Heart right ventricle (tissue), 16 donors: ENCODE results near the gene IQCK. TPM values are rescaled to one million over a fixed set of nuclear protein-coding genes. Genes with fewer than 3 reads are reported as not detected.

ENCODE experiments used
- ATAC-seq, 8 donors: fragments of 200-7000 bp; cut with Tn5 transposase; one replicate each; pipeline ENCODE4 v1.9.1; 2020; ENCODE audit warnings: mild to moderate bottlenecking in 8 of 8, moderate library complexity in 8 of 8, moderate number of reproducible peaks in 1 of 8
- DNase-seq, 2 donors: peaks; one replicate each; pipeline ENCODE4 v3.0.0-alpha.2; 2020
- H3K27ac ChIP-seq, 10 donors: fragments of 200-600 bp; sonication (generic) in 2 of 10; one replicate each; pipeline versions ENCODE4 v1.5.0 to v1.8.0; 2020 to 2022; ENCODE audit warnings: mild to moderate bottlenecking in 3 of 10
- H3K27me3 ChIP-seq, 7 donors: fragments of 200-600 bp; one replicate each; pipeline ENCODE4 v1.8.0; 2021 to 2022; ENCODE audit warnings: mild to moderate bottlenecking in 2 of 7
- H3K36me3 ChIP-seq, 9 donors: fragments of 200-600 bp; sonication (generic) in 1 of 9; one replicate each; pipeline versions ENCODE4 v1.5.0 to v1.8.0; 2020 to 2022; ENCODE audit warnings: mild to moderate bottlenecking in 2 of 9
- H3K4me1 ChIP-seq, 9 donors: fragments of 200-600 bp; sonication (generic) in 1 of 9; one replicate each; pipeline versions ENCODE4 v1.5.0 to v1.8.0; 2020 to 2022; ENCODE audit warnings: mild to moderate bottlenecking in 4 of 9
- H3K4me3 ChIP-seq, 10 donors: fragments of 200-600 bp; sonication (generic) in 2 of 10; one replicate each; pipeline versions ENCODE4 v1.5.0 to v1.8.0; 2020 to 2022; ENCODE audit warnings: mild to moderate bottlenecking in 7 of 10, moderate library complexity in 2 of 10
- H3K9me3 ChIP-seq, 11 donors: fragments of 200-600 bp in 10 of 11; sonication (generic) in 2 of 11; one replicate each; pipeline versions ENCODE4 v1.5.0 to v1.8.0; 2013 to 2022; ENCODE audit warnings: mild to moderate bottlenecking in 2 of 11, control low read depth in 1 of 11, moderate library complexity in 1 of 11
- WGBS, 2 donors: extraction: QIAGEN DNeasy Blood & Tissue Kit; methylation state at CpG; one replicate each; pipeline ENCODE4 v1.1.7; 2013; ENCODE audit warnings: inconsistent platforms in 1 of 2; 5-methylcytosine and 5-hydroxymethylcytosine counted together
- intact Hi-C, 10 donors: fragments of 100-400 bp; cut with DNase I; formaldehyde crosslinking; loops; one replicate each; pipeline versions ENCODE4 v1.11.1 to v1.14.2; 2022
- polyA plus RNA-seq, 2 donors: library from polyadenylated mRNA; stranded (reverse); fragments of 200-250 nt; gene quantifications; one replicate each; pipeline ENCODE4 v1.2.3, GENCODE V29; 2013
- total RNA-seq, 10 donors: library from RNA; stranded (reverse); fragmentation: NEBNext Ultra II Directional in 3 of 10; extraction: Animal tissue kit (Norgen Biotek cat#: 25700) in 3 of 10; gene quantifications; one replicate each; pipeline versions ENCODE4 v1.2.1 to v1.2.4, GENCODE V29; 2021 to 2023
- TF ChIP-seq, protein P1 (sequence below), 9 donors: fragments of 200-600 bp; sonication (generic) in 2 of 9; IDR thresholded peaks; one replicate each; pipeline versions ENCODE4 v1.5.0 to v1.8.0; 2021 to 2022; ENCODE audit warnings: antibody characterized with exemption in 9 of 9, mild to moderate bottlenecking in 5 of 9, moderate library complexity in 1 of 9
- donor health status: Arrhythmogenic right ventricular cardiomyopathy.
- donor health status: ischemic (EF 13 %, LVEDD 7.1; RV severe dilation, severe dysfunction).
- donor health status: healthy with polysubstance abuse.
- donor health status: DM: no; HTN: yes; CAD: no.
- donor health status: DM: no; HTN: no; CAD: no.
- donor health status: ischemic (EF 25% LVEDD 6.9; RV normal size, moderate dysfunction).
- donor health status: ischemic (EF 25% LVEDD 5.7; RV mildly dilated, moderate dysfunction).
- donor health status: healthy.
- donor health status: DM: yes; HTN: yes; CAD: no.
- donor health status: Ischemic cardiomyopathy.
- donor health status: ischemic (EF 35%, LVEDD 5.7; RV mildly dilated, moderate dysfunction).
- donor health status: nonischemic (EF 11% LVEDD 7.7; RV severe dilation, severe dysfunction).
- donor health status: DM: yes; HTN: yes; CAD: no.
- donor health status: PGD.
- donor health status: ischemic (EF 29% LVEDD 5.4; RV normal size, mild dysfunction).
- donor health status: nonischemic (EF 23%, LVEDD 6.1; RV moderate dilation, normal function).

Gene IQCK
- total and polyA plus RNA-seq, 12 donors = 5.5 to 11.7 (median 7.4) TPM

DNA sequence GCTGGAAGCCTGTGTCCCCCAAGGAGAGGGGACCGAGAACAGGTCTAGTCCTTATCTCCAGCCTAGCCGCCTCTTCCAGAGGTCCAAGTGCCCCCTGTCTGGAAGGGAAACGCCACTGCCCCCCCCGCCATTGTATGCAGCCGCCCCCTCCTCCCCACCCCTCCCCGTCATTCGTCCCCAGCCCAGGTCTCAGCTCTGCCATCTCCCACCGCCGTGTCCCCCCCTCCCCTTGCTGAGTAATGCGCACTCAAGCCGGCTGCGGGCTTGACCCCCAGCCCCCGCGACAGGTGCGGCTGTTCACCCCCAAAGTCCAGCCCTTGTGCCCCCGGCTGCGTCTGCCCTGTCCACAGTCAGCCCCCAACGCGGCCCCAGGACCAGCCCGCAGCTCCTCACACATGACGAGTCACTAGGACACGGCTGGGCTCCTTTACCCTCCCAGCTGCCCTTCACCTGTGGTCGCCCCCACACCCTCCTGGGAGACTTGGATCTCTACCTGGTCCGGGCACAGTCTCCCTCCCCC lies 166.0 kb downstream of the IQCK start:
- H3K27me3 ChIP-seq = peaks cover 0 to 39% (median 0%) of the 10 kb centered on the region in 7 donors
- peak overlapping the region; percentile 82 to 97 (median 90) for H3K27ac ChIP-seq
- peak; percentile 10 to 38 (median 27) for ATAC-seq
- intact Hi-C loops = loop anchor here in 8 of 10 donors (2.0 to 10.0 kb wide), 10 partner anchors 37 to 325 kb away; partner anchors contain the start of genes IQCK (in 7 of the 8) and KNOP1 (in 7 of the 8)
- peaks cover 0 to 29% (median 0%) of the 10 kb centered on the region in 9 donors for H3K36me3 ChIP-seq
- DNase-seq = peak; percentile 34 to 40
- no peaks in the 10 kb centered on the region for H3K9me3 ChIP-seq
- H3K4me3 ChIP-seq = peak overlapping the region; percentile 74 to 97 (median 88)
- TF ChIP-seq, protein P1, sequence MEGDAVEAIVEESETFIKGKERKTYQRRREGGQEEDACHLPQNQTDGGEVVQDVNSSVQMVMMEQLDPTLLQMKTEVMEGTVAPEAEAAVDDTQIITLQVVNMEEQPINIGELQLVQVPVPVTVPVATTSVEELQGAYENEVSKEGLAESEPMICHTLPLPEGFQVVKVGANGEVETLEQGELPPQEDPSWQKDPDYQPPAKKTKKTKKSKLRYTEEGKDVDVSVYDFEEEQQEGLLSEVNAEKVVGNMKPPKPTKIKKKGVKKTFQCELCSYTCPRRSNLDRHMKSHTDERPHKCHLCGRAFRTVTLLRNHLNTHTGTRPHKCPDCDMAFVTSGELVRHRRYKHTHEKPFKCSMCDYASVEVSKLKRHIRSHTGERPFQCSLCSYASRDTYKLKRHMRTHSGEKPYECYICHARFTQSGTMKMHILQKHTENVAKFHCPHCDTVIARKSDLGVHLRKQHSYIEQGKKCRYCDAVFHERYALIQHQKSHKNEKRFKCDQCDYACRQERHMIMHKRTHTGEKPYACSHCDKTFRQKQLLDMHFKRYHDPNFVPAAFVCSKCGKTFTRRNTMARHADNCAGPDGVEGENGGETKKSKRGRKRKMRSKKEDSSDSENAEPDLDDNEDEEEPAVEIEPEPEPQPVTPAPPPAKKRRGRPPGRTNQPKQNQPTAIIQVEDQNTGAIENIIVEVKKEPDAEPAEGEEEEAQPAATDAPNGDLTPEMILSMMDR (IDR thresholded peaks at IDR 0.05) = no peak
- peaks cover 2 to 57% (median 45%) of the 10 kb centered on the region in 9 donors for H3K4me1 ChIP-seq
- 2% methylated on average over 23 to 24 of the region's 24 CpGs for WGBS, 2 donors

DNA sequence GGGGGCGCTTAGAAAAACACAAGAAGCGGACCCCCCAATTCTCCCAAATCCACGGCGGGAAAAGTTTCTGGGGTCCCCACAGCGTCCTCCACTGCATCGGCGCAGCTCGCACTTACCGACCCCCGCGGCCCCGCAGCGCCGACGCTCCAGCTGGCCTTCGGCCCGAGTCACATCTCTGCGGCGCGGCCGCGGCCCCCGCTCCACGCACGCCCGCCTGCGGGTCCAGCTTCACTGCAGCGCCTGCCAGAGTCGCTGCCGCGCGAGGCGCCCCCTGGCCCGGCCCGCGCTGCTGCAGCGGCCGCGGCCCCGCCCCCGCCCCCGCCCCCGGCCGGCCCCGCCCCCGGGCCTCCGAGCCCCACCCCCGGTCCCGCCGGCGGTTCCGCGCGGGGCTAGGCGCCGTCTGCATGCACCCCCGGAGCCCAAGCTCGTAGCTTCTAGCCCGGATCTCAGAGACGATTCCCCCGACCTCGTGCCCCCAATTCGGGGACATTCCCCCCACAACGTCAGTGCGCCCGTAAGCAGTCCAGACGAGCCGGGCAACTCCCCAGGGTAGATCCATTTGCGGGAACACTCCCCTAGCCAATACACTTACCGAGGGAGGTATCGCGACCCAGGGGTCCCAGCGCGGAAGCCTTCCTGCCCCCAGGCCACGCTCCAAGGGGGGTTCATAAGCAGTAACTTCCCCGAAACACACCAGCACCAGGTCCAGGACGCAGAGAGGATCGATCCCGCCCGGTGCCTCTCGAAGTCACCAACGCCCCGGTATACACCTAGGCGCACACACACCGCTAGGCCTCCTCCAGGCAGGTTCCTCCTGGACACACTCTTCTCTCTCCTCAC lies 166.8 kb downstream of the IQCK start, which contains the start of gene GPRC5B:
GPRC5B (minus strand) TSS at position 238 of the 840 bp plus-strand sequence. CDS start 12,003 bp downstream, outside the sequence.
- H3K4me1 ChIP-seq = peaks cover 0 to 49% (median 37%) of the 10 kb centered on the region in 9 donors
- no peaks in the 10 kb centered on the region for H3K9me3 ChIP-seq
- H3K27ac ChIP-seq = peak within 1 kb of the TSS; percentile 82 to 97 (median 90)
- ATAC-seq (peak; percentile 43 to 79 (median 62)), DNase-seq (peak; percentile 53 to 69)
- WGBS, 2 donors = 1 to 3% methylated on average over 84 to 85 of the region's 85 CpGs
- peaks cover 0 to 20% (median 0%) of the 10 kb centered on the region in 9 donors for H3K36me3 ChIP-seq
- TF ChIP-seq, protein P1 (IDR thresholded peaks at IDR 0.05) = peak in 5 of 9 donors; percentile 14 to 44 (median 30)
- peaks cover 0 to 39% (median 0%) of the 10 kb centered on the region in 7 donors for H3K27me3 ChIP-seq
- intact Hi-C loops = loop anchor here in 8 of 10 donors (1.0 to 10.0 kb wide), 13 partner anchors 38 to 328 kb away; partner anchors contain the start of genes IQCK (in 7 of the 8), KNOP1 (in 7 of the 8) and VPS35L (in 1 of the 8)
- peak within 1 kb of the TSS; percentile 74 to 97 (median 88) for H3K4me3 ChIP-seq

DNA sequence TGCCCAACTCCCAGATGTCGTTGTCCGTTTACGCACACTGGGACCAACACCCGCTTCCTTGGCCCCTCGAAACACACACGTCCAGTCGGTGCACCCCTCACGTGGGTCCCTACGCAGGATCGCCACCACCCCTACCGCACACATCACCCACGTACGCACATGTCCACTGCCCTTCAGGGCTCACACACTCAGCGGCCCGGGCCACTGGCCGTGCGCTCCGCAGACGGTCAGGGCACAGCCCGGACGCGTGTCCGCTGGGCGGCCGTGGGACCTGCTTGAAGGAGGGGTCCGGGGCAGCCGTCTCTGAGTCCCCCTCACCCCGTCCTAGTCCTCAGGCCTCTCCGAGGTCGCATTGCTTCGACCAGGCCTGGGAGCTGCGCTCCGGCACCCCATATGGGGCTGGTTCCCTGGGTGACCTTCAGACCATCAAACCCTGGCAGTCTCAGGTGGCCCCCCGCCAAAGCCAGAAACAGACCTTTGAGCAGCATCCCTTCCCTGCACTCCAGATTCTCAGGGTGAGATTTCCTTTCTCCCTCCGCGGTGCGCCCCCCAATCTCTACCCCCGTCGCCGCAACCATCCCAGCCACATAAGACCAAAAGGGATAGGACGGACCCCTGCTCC lies 167.5 kb downstream of the IQCK start:
- peak overlapping the region; percentile 53 to 97 (median 86) for H3K4me3 ChIP-seq
- H3K4me1 ChIP-seq = peaks cover 0 to 42% (median 33%) of the 10 kb centered on the region in 9 donors
- peak; percentile 2 to 45 (median 25) for ATAC-seq
- peaks cover 0 to 13% (median 0%) of the 10 kb centered on the region in 9 donors for H3K36me3 ChIP-seq
- peak overlapping the region in 4 of 10 donors; percentile 28 to 93 (median 40) for H3K27ac ChIP-seq
- TF ChIP-seq, protein P1 (IDR thresholded peaks at IDR 0.05) = no peak
- H3K9me3 ChIP-seq = peaks cover 0 to under 1% (median 0%) of the 10 kb centered on the region in 11 donors
- peaks cover 0 to 39% (median 0%) of the 10 kb centered on the region in 7 donors for H3K27me3 ChIP-seq
- peak in 1 of 2 donors; percentile 22 for DNase-seq
- WGBS, 2 donors = 22 to 25% methylated on average over 41 of the region's 41 CpGs
- intact Hi-C loops = loop anchor here in 9 of 10 donors (1.0 to 10.0 kb wide), 11 partner anchors 121 to 328 kb away; partner anchors contain the start of genes IQCK (in 1 of the 9), KNOP1 (in 1 of the 9) and VPS35L (in 1 of the 9)
